ENCODE measurements around the gene TEX13B.

TEX13B gene

GRCh38 chrX:107936434-107936730 is 45.8 kb downstream of the TEX13B start:
- H3K4me3 ChIP-seq (ENCODE audit: low read depth, low read length), result peak overlapping the region; percentile 15; the same call in 1 of the 2 replicates

DNA sequence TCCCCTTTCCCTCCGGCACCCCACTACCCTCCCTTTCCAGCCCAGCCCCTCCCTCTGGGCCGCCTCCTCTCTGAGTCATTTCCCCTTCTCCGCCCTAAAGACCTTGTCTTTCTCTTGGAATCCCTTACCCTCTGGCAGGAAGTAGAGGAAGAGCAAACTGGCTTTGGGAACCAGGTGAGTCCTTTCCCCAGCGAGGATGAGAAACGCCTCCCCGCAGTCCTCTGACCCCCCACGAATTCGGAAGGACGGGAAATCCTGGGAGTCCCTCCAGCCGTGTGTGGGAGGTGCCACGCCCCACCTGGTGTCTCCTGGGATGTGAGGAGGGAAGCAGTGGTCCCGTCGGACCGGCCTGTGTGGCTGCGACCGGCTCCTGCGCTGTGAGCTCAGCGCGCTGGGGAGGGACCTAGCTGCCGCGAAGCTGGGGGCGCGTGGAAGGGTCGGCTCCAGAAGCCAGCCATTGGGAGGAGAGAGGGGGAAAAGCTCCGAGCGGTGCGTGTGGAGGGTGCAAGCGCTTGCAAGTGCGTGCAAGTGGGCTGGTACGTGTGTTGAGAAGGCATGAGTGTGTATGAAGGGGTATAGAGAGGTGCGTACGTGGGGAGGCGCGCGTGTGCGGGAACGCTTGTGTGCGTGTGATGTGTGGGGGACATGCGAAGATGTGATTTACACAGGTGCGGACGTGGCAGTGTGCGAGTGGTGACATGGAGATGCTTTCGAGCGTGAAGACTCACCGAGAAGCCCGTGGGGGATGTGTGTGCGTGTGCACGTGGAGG is 46.3 kb downstream of the TEX13B start:
- ChIA-PET POLR2A (no interaction called here), CTCF (interaction anchor here (0.6 kb wide), 1 partner anchor 1074 kb away, joined by 4 read pairs; no protein-coding TSS in a partner anchor)
- no peak for TF ChIP-seq ZNF433 (tag by site-specific recombination; IDR thresholded peaks at IDR 0.05; ENCODE audit: low read depth)
- peak; percentile 45 for TF ChIP-seq KLF1 (tag by site-specific recombination; IDR thresholded peaks at IDR 0.05)
- no peak for TF ChIP-seq ZNF830 (tag by site-specific recombination; IDR thresholded peaks at IDR 0.05; ENCODE audit: low read depth)
- TF ChIP-seq ZNF549 (tag by site-specific recombination; IDR thresholded peaks at IDR 0.05), result no peak
- TF ChIP-seq GLIS1 (tag by site-specific recombination; IDR thresholded peaks at IDR 0.05), result peak; percentile 33
- Histone ChIP-seq H3K27ac (ENCODE audit: extremely low read depth, low read depth, low read length) (no peak overlapping the region), H3K4me1 (ENCODE audit: control insufficient read depth, insufficient read depth, low read length) (peaks cover 2% of the 10 kb centered on the region; the same call in 1 of the 2 replicates), H3K4me3 (ENCODE audit: low read depth, low read length) (peak overlapping the region; percentile 15), H3K36me3 (ENCODE audit: control insufficient read depth in 2 of 2, insufficient read depth in 1 of 2, low read length in 2 of 2) (no peaks in the 10 kb centered on the region), H3K9me3 (ENCODE audit: control insufficient read depth, insufficient read depth, low read depth, low read length) (no peaks in the 10 kb centered on the region)

More at GRCh38 chrX:107936434-107936730, 45.8 kb downstream of the TEX13B start:
- no peaks in the 10 kb centered on the region for H3K9me3 ChIP-seq (ENCODE audit: control insufficient read depth, insufficient read depth, low read depth, low read length)
- no peak overlapping the region for H3K27ac ChIP-seq (ENCODE audit: extremely low read depth, low read depth, low read length)
- no peaks in the 10 kb centered on the region for H3K36me3 ChIP-seq (ENCODE audit: control insufficient read depth in 2 of 2, insufficient read depth in 1 of 2, low read length in 2 of 2)
- H3K4me1 ChIP-seq (ENCODE audit: control insufficient read depth, insufficient read depth, low read length), result peaks cover 2% of the 10 kb centered on the region; the same call in 1 of the 2 replicates
- ChIA-PET POLR2A (no interaction called here), CTCF (no interaction called here)
- TF ChIP-seq ZNF585B (tag by site-specific recombination; IDR thresholded peaks at IDR 0.05) (no peak), ZNF747 (tag by site-specific recombination; IDR thresholded peaks at IDR 0.05) (no peak), ZNF248 (tag by site-specific recombination; IDR thresholded peaks at IDR 0.05) (no peak), ZNF214 (tag by site-specific recombination; IDR thresholded peaks at IDR 0.05; ENCODE audit: borderline replicate concordance) (no peak), ZBTB6 (tag by site-specific recombination; IDR thresholded peaks at IDR 0.05) (no peak), ZNF639 (tag by site-specific recombination; IDR thresholded peaks at IDR 0.05) (no peak), ZNF202 (tag by site-specific recombination; IDR thresholded peaks at IDR 0.05; ENCODE audit: borderline replicate concordance) (no peak), ZNF560 (tag by site-specific recombination; IDR thresholded peaks at IDR 0.05; ENCODE audit: borderline replicate concordance) (no peak), ZNF239 (tag by site-specific recombination; IDR thresholded peaks at IDR 0.05) (no peak)
- TF ChIP-seq, protein P1, sequence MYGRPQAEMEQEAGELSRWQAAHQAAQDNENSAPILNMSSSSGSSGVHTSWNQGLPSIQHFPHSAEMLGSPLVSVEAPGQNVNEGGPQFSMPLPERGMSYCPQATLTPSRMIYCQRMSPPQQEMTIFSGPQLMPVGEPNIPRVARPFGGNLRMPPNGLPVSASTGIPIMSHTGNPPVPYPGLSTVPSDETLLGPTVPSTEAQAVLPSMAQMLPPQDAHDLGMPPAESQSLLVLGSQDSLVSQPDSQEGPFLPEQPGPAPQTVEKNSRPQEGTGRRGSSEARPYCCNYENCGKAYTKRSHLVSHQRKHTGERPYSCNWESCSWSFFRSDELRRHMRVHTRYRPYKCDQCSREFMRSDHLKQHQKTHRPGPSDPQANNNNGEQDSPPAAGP (tag by site-specific recombination; IDR thresholded peaks at IDR 0.05), result no peak

- no peaks in the 10 kb centered on the region for H3K36me3 ChIP-seq (ENCODE audit: control insufficient read depth in 2 of 2, insufficient read depth in 1 of 2, low read length in 2 of 2)
- H3K4me3 ChIP-seq (ENCODE audit: low read depth, low read length), result no peak overlapping the region
- no peaks in the 10 kb centered on the region for H3K9me3 ChIP-seq (ENCODE audit: control insufficient read depth, insufficient read depth, low read depth, low read length)
- CTCF ChIA-PET, result interaction anchor here (0.6 kb wide), 1 partner anchor 1073 kb away, joined by 4 read pairs; no protein-coding TSS in a partner anchor
- H3K27ac ChIP-seq (ENCODE audit: extremely low read depth, low read depth, low read length), result no peak overlapping the region
- POLR2A ChIA-PET, result no interaction called here
- peaks cover 2% of the 10 kb centered on the region; the same call in 1 of the 2 replicates for H3K4me1 ChIP-seq (ENCODE audit: control insufficient read depth, insufficient read depth, low read length)
- TF ChIP-seq, protein P2, sequence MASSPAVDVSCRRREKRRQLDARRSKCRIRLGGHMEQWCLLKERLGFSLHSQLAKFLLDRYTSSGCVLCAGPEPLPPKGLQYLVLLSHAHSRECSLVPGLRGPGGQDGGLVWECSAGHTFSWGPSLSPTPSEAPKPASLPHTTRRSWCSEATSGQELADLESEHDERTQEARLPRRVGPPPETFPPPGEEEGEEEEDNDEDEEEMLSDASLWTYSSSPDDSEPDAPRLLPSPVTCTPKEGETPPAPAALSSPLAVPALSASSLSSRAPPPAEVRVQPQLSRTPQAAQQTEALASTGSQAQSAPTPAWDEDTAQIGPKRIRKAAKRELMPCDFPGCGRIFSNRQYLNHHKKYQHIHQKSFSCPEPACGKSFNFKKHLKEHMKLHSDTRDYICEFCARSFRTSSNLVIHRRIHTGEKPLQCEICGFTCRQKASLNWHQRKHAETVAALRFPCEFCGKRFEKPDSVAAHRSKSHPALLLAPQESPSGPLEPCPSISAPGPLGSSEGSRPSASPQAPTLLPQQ (tag by site-specific recombination; IDR thresholded peaks at IDR 0.05), result no peak
- TF ChIP-seq ZNF776 (tag by site-specific recombination; IDR thresholded peaks at IDR 0.05; ENCODE audit: borderline replicate concordance) (no peak), ZNF785 (tag by site-specific recombination; IDR thresholded peaks at IDR 0.05) (no peak), ZNF214 (tag by site-specific recombination; IDR thresholded peaks at IDR 0.05; ENCODE audit: borderline replicate concordance) (peak; percentile 35; the same call in 1 of the 2 replicates), ZBTB11 (tag by site-specific recombination; conservative IDR thresholded peaks at IDR 0.05; ENCODE audit: low read depth) (no peak)
- TF ChIP-seq, protein P3, sequence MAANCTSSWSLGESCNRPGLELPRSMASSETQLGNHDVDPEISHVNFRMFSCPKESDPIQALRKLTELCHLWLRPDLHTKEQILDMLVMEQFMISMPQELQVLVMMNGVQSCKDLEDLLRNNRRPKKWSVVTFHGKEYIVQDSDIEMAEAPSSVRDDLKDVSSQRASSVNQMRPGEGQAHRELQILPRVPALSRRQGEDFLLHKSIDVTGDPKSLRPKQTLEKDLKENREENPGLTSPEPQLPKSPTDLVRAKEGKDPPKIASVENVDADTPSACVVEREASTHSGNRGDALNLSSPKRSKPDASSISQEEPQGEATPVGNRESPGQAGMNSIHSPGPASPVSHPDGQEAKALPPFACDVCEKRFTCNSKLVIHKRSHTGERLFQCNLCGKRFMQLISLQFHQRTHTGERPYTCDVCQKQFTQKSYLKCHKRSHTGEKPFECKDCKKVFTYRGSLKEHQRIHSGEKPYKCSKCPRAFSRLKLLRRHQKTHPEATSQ (tag by site-specific recombination; IDR thresholded peaks at IDR 0.05), result no peak
Observed at GRCh38 chrX:107935200-107935599, 47.0 kb downstream of the TEX13B start.

Measured in HEK293 (cell line).